Activated CD8-positive, alpha-beta memory T cell treated with anti-CD3 and anti-CD28 coated beads, Interleukin-2, amount 50 U/mL, for 1 hour (primary cell): ENCODE measurements around the gene POGZ.
"Not testable (repeated sequence)": the region's sequence is repeated elsewhere in the genome, so short reads cannot be mapped to it uniquely, and the experiment has no call there.

Source experiments
- DNase-seq: peaks from one replicate; pipeline ENCODE4 v3.0.0-alpha.2; 2020; ENCODE audit errors: extremely low read depth

Gene POGZ

DNA sequence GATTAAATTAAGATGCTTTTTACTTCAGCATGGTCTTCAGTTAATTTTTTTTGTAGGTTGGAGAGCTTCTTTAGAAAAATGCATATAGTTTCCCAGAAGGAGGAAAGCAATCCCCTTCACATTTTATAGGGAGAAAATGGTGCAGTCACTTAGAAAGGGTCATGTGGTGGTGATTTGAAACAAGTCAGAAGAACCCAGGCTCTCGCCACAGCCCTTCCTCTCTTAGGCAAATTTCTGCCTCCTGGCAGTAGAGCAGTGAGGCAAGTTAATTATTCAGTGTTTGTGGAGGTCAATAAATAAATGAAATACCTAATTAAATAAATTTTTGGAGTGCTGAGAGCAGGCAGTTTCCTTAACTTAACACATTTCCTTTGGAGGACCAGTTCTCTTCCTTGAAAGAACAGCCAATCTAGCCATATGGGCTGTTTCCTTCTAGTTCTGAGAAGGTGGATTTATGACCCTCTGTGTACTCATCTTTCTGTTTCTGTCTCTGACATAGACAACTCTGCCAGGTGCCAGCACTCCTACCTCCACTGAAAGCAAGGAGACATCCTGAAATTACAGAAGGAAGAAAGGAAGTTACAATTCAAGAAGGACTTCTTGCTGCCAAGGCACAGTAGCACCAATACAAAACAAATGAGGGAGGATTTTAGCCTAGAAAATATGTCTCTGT is 19.0 kb upstream of the POGZ start:
- DNase-seq: no peak

DNA sequence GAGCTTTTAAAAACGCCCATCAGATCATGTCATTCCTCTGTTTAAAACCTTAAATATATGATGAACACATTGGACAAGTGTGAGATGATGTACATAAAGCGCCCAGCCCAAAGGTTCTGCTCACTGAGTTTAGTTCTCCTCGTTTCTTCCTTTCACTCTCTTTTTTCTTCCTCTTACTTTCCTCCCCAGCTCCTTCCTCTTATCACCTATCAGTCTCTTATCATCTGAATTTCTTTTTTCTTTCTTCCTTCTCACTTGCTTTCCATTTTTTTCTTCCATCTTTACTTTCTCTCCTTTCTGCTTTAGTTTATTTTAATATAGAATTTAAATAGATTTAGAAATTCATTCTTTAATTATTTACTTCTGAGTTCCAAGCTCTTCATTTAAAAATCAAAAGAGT is 17.8 kb upstream of the POGZ start:
- DNase-seq: no peak

DNA sequence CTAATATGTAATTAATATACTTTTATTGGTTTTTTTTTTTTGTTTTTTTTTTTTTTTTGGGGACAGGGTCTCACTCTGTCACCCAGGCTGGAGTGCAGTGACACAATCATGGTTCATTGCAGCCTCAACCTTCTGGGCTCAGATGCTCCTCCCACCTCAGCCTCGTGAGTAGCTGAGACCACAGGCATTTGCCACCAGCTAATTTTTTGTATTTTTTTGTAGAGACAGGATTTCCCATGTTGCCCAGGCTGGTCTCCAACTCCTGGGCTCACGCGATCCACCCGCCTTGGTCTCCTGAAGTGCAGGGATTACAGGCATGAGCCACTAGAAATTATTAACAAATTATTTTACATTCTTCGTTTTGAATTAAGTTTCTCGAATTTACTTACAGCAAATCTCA is 16.8 kb upstream of the POGZ start:
- DNase-seq: no peak

DNA sequence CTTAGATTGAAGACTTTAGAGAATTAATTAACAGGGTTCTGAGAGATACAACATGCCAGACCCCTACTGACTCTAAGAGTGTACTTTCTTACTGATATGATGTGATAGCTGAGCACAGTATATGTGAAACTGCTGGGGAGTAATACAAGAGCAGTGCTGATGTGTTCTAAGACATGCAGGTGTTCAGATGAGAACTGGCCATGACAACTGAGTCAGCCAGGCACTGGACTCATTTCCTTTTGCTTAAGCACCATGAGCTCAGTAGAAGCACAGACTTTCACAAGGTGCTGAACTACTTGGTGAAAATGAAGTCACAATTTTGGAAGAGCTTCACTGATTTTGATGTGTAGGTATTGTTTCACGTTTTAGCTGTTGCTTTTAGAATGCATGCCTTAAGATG is 15.9 kb upstream of the POGZ start:
- DNase-seq: no peak

DNA sequence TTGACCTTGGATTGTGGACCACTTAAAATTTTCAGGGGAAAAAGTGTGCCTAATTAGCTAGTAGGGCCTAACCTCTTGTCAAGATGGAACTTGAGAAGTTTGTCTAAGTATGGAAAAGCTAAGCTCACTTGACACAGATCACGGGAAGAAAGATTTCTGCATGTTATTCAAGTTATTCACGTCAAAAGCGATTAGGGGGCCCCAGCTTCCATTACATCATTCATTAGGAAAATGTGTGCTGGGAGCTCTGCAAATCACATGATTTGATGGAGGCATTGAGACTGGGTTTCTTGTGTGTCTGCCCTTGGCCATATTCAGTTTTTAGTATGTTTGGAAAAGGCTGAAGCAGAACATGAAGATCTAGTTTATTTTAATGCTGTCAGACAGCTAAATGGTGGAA is 15.5 kb upstream of the POGZ start:
- DNase-seq: no peak

DNA sequence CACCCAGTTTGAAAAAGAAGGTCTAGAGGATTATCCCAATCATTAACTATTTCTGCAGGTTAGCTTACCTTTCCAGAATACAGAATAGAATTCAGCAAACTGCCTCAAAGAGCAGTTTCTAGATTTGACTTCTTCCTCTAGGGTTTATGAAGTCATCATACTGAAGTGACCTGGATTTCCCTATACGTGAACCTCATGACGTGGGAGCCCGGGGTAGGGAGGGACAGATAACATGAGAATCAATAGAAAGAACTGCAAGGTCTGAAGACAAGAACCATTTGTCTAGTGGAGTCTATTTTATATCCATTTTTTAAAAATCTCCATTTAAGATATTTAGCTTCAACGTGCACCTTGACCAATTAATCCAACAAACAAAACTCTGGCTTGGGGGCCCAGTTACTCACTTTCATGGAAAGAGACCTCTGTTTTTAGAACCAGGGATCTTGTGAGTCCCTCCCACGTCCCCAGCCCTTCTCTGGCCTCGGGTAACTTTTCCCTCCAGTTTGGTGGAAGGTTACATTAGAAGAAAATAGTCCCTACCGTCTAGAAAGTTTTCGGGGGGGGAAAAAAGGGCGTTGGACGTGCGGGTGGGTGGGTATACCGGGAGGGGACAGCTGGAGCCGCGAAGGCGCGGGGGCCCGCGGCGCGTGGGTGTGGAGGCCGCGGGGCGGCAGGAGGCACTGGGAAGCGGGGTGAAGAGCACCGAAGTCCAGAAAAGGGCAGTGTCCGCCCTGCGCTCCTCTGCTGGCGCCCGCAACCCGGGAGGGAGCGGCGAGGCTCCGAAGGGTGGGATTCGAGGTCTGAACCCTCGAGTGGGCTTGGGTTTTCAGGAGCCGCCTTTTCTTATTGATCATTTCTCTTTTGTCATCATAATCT is 13.8 kb upstream of the POGZ start:
- no peak for DNase-seq

DNA sequence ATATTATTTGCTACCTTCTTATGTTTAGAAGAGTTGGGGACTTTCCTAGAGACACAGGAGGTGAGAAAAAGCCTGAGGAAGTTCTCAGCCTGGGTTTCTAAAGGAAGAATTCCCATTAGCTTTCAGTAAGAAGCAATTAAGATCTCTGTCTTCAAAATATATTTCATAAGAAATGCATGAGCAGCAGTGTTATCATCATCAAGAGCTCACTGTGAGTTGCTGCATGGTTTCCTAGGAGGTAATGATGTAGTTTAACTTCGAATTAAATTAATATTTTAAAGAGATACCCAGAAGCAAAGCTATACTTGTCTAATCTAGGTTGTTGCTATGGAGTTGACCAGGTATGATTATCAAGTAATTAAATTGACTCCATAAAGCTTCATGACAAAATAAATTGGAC is 5.7 kb upstream of the POGZ start:
- no peak for DNase-seq

DNA sequence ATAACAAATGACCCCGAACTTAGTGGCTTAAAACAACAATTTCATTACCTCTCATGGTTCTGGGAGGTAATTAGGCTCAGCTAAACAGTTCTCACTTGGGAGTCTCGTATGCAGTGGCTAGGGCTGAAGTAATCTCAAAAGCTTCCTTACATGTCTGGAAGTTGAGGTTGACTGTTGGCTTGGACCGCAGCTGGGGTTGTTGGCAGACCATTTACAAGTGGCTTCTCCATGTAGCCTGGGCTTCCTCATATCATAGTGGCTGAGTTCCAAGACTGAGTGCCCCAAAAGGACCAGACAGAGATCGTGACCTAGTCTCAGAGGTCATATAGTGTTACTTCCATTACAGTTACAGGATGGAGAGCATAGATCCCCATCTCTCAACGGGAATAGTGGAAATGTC is 2.4 kb upstream of the POGZ start:
- no peak for DNase-seq

DNA sequence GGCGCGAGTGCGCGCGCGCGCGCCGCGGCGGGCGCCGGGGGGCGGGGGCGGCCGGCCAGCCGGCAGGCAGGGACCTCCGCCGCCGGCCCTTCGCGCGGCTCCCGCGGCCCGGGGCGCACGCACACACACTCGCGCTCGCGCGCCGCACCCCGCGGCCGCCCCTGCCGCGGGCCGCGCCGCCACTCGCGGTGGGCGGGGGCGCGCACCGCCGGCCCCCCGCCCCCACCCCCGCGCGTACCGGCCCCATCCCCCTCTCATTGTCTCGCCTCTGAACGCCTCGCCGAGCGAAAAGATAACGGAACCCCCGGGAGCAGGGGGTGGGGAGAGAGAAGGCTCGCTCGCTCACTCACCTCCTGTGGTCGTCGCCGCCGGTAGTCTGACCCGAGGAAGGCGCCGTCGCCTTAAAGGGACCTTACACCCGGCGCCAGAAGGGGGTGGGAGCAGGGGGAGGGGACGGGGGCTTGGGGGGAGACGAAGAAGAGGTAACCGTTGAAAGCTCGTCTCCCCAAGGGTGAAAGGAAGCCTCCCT is 428 bp downstream of the POGZ start:
- DNase-seq: peak; percentile 16

DNA sequence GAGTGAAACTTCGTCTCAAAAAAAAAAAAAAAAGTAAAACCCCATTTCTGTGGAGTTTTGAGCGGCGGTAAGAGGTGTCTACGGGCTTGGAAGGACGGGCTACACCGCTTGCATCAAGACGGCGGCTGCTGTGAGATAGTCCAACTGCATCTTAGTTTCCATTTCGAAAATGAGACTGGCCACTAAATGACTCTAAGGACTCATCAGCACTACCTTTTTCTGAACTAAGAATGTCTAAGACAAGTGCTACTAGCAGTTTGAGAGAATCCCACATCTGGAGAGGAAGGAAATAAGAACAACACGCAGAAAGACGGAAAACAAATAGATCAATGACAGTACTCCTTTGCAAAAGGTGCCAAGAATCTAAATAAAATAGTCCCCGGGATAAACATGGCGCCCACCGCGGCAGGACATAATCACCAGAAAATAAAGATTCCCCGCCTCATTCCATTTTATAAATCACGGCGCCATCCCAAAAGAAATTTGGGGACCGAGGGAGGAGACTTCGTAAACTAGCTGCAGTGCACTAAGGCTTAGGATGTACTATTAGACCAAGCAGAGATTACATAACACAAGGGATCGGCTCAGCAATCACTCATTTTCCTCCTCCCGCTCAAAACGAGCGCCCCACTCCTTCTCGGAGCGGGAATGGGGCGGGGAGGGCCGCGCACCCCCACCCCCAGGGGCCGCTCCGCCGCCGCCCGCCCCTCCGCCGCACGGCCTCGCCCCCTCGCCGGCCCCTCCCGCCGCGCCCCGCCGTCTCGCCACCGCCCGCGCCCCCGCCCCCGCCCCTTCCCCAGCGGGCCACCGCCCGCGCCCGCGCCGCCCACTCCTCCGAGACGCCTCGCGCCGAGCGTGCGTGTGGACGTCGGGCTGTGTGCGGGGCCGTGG is 1.1 kb downstream of the POGZ start:
- DNase-seq: peak; percentile 19

DNA sequence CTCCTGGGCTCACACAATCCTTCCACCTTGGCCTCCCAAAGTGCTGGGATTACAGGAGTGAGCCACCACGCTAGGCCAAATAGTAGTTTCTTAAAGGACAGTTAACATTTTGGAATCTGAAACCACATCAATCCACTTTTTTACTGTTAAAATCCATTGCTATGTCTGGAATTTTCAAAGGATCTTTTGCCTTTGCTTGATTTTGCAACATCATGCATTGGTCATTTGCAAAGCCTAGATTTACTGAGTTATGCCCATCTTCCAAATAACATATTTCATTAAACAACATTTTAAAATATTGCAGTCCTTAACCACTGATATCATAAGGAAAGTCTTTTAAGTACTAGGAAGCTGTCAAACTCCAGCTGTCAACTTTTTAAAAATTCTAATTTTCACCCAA is 3.3 kb downstream of the POGZ start:
- no peak for DNase-seq

DNA sequence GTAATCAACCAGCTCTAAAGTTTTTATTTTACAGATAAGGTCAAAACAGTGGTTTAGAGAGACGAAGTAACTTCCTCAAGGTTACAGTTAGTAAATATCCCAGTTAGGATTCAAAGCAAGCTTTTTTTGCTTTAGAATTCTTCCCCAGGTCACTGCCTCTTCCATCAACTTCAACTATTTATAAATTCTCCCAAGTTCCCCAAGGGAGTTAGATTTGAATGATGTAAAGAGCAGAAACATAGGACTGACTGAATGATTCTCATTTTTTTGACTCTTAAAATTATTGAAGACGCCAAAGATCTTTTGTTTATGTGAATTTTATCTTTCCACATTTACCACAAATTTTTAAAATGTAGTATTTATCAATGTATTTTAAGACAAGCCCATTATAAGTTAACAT is 4.1 kb downstream of the POGZ start:
- DNase-seq: no peak

DNA sequence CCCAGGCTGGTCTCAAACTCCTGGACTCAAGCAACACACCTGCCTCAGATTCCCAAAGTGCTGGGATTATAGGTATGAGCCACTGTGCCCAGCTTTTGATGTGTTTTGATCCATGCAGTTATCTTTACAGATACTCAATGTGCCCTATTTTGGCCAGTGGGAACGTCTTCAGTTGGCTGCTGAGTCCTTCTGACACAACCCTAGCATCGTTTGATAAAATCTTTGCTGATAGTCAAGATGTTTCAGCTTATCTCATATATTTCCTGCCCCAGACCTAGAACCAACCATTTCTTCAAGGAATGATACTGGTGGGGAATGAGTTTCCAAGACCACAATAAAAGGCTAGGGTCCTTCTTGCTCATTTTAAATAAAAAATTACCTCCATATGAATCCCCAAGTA is 11.6 kb downstream of the POGZ start:
- DNase-seq: no peak

DNA sequence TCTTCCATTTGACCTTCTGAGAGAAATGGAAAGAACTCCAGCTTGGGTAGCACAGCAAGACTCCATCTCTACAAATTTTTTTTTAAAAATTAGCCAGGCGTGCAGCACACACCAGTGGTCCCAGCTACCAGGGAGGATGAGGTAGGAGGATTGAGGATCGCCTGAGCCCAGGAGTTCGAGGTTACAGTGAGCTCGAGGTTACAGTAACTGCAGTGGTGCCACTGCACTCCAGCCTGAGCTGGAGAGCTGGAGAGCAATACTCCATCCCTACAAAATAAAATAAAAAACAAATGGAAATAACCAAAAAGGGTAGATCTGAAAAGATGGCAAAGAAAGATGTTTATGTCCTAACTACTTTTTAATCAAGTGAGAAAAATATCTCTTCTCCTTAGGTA is 14.5 kb downstream of the POGZ start:
- DNase-seq: no peak

DNA sequence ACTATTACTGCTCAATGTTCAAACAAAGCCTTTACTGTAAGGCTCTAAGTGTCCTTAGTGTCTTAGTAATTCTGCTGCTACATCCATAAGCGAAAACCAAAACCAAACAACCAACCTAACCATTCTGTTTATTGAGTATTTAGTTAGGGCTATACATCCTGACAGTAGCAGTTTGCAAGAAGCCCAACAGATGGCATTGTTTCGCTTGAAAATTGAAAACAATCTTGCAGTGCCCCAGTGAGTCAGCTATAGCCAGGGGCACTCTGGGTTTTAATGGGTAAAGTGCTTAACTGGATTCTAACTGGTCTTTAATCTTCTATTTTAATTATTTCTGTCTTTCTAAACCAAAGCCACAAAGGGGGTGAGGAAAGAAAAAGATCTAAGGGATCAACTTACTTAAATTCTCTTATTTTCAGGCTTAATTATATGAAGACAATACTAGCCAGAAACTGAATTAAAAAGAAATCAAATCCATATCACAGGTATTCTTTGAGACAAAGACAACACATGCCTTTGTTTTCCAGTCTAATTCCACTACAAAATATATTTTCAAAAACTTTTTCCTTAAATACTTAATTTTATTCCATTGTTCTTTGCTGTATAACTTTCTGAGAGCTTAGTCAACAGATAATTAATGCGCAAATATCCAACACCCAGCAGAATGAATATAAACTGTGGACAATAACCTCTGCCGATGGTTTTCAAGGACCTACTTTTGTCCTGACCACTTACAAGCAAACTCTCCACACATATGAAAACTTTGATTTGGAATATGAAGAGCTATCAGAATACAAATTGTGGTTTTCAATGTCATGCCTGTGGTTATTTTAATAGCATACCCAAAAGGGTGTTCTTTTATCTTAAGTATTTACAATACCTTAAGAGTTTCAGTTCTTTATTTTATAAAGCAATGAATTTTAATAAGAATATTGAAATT is 15.2 kb downstream of the POGZ start:
- DNase-seq: peak; percentile 34

DNA sequence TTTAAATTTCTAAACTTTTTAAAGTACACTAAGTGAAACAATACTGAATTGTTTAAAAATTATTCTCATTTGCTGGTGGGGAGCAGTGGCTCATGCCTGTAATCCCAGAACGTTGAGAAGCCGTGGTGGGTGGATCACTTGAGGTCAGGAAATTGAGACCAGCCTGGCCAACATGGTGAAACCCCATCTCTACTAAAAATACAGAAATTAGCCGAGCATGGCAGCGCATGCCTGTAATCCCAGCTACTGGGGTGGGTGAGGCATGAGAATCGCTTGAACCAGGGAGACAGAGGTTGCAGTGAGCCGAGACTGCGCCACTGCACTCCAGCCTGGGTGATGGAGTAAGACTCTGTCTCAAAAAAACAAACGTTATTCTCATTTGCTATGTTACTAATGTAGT is 21.9 kb downstream of the POGZ start:
- not testable (repeated sequence) for DNase-seq

DNA sequence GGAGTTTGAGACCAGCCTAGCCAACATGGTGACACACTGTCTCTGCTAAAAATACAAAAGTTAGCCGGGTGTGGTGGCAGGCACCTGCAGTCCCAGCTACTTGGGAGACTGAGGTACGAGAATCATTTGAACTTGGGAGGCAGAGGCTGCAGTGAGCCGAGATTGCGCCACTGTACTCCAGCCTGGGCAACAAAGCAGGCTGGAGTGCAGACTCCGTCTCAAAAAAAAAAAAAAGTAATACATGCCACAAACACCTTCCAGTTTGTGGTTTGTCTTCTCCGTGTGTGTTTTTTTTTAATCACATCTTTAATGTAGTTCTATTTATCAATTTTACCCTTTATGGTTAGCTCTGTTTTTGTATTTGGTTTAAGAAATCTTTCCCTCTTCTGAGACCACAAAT is 22.3 kb downstream of the POGZ start:
- no peak for DNase-seq

DNA sequence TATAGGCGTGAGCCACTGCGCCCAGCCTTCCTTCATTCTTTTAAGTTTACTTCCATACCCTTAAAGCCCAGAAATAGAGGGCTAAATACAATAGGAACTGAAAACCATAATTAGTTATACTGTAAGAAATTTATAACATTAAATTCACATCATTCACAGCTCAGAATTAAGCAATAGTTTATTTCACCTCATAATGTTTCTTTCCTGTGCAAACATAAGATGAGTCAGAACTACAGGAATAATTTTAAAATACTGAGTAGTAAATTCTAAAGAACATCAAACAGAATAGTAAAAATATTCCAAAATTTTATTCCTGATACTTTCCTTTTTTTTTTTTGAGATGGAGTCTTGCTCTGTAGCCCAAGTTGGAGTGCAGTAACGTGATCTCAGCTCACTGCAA is 24.1 kb downstream of the POGZ start:
- no peak for DNase-seq

DNA sequence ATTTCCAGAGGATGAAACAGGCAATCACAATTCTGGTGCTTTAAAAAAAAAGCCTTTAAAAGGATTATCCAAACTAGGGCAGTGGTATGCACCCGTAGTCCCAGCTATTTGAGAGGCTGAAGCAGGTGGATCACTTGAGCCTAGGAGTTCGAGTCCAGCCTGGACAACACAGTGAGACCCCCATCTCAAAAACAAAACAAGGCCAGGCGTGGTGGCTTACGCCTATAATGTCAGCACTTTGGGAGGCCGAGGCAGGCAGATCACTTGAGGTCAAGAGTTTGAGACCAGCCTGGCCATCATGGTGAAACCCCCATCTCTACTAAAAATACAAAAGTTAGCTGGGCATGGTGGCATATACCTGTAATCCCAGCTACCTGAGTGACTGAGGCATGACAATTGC is 25.5 kb downstream of the POGZ start:
- DNase-seq: not testable (repeated sequence)

DNA sequence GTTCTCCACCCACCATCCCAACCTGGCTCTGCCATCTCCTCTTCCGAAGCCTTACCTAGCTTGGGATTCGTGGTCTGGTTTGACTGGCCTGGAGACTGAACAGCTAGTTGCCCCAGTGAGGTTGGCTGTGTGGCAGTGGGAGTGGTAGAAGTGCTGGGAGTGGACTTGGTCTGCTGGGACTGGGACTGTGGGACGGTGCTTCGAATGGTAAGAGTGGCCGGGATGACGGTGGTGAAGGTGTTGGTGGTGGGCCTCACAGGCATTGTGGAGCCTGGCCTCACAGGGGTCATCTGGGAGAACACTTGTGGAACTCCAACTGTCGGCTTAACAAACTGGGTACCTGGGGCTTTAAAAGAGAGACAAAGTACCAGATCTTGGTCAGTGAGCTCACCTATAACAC is 31.2 kb downstream of the POGZ start:
- no peak for DNase-seq

DNA sequence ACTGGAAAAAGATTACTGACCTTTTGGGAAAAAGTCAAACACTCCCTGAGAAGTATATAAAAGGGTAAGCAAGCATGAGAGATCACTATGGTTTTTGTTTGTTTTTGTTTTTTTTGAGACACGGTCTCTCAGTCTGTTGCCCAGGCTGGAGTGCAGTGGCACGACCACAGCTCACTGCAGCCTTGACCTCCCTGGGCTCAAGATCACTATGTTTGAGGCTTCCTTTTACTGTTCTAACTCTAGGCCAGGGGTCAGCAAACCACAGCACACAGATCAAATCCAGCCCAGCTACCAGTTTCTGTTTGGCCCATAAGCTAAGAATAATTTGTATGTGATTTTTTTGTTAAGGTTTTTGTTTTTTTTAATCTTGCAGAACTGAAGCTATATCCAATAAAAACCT is 34.2 kb downstream of the POGZ start:
- DNase-seq: no peak
